ENCODE data around the gene C21orf58.

C21orf58 gene

GRCh38 chr21:46352913-46353312 lies 29.2 kb upstream of the C21orf58 start:
- DNase-seq, result no peak

- no peak for DNase-seq
These were observed 28.5 kb upstream of the C21orf58 start for GRCh38 chr21:46352164-46352515.

GRCh38 chr21:46351476-46352163 lies 27.9 kb upstream of the C21orf58 start:
- DNase-seq, result no peak

GRCh38 chr21:46350981-46351380 lies 27.3 kb upstream of the C21orf58 start:
- no peak for DNase-seq

- DNase-seq, result no peak
These were observed 26.9 kb upstream of the C21orf58 start for GRCh38 chr21:46350571-46350970.

GRCh38 chr21:46349134-46349760 lies 25.6 kb upstream of the C21orf58 start:
- no peak for DNase-seq

- no peak for DNase-seq
These were observed 24.2 kb upstream of the C21orf58 start for GRCh38 chr21:46347791-46348381.

GRCh38 chr21:46347203-46347550 lies 23.5 kb upstream of the C21orf58 start:
- DNase-seq, result no peak

- no peak for DNase-seq
These were observed 22.9 kb upstream of the C21orf58 start for GRCh38 chr21:46346296-46347202.

- no peak for DNase-seq
These were observed 22.2 kb upstream of the C21orf58 start for GRCh38 chr21:46345861-46346260.

- no peak for DNase-seq
These were observed 20.7 kb upstream of the C21orf58 start for GRCh38 chr21:46344219-46344915.

GRCh38 chr21:46340998-46341397 lies 17.3 kb upstream of the C21orf58 start:
- no peak for DNase-seq

- DNase-seq, result no peak
These were observed 12.9 kb upstream of the C21orf58 start for GRCh38 chr21:46336603-46337002.

- no peak for DNase-seq
These were observed 10.9 kb upstream of the C21orf58 start for GRCh38 chr21:46334351-46335140.

- no peak for DNase-seq
These were observed 6.1 kb upstream of the C21orf58 start for GRCh38 chr21:46329796-46330195.

GRCh38 chr21:46328151-46328550 lies 4.5 kb upstream of the C21orf58 start:
- DNase-seq, result no peak

GRCh38 chr21:46327711-46328110 lies 4.0 kb upstream of the C21orf58 start:
- DNase-seq, result no peak

GRCh38 chr21:46326110-46326703 lies 2.5 kb upstream of the C21orf58 start:
- DNase-seq, result no peak

GRCh38 chr21:46325073-46325912 lies 1.6 kb upstream of the C21orf58 start:
- DNase-seq, result peak; percentile 48

- DNase-seq, result peak; percentile 87
These were observed 861 bp upstream of the C21orf58 start for GRCh38 chr21:46324390-46325072.

All from fibroblast of skin of abdomen (primary cell).